Measurements from ENCODE around the gene MSI2. TPM values are rescaled to one million over a fixed set of nuclear protein-coding genes. Genes with fewer than 3 reads are reported as not detected.

MSI2 gene
- polyA plus RNA-seq, 1 experiment = 9.2 TPM

DNA sequence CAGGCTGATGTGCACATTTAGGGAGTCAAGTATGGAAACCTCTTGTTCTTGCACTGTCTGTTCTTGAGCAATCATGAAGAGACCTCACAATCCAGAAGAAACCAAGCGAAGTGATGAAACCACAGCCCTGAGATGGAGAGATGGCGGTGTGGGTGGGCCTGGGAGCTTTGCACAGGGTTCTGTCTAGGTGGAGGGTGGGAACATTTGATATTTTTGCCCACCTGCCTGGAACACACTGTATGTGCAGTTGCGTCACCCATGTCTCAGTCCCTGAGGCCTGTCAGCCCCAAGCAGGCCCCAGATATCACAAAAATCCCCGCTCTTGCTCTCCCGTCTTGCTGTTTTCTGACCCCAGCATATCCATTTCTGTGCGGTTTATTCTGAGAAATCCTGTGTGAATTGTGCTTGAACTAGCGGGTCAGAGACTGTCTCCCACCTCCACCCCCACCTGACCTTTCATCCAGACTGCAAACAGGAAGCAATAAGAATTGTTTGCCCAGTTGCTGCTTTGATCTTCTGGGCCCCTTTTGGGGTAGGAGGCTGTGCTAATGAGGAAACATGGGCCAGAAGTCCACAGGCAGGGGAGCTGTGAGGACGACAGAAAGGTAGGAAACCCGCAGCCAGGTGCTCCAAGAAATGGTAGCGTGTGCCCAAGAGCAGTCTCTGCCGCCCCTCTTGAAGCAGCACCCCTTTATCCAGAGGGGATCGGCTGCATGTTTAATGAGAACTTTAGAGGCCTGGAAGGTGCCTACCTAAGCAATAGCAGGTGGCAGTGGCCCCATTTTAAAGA is 304.9 kb downstream of the MSI2 start:
- no peaks in the 10 kb centered on the region for H3K36me3 ChIP-seq (ENCODE audit: control insufficient read depth, insufficient read depth, low read length)
- ChIA-PET POLR2A (no interaction called here), CTCF (interaction anchor here (0.7 kb wide), 1 partner anchor 45 kb away, joined by 3 read pairs; no protein-coding TSS in a partner anchor)
- TF ChIP-seq, protein P1, sequence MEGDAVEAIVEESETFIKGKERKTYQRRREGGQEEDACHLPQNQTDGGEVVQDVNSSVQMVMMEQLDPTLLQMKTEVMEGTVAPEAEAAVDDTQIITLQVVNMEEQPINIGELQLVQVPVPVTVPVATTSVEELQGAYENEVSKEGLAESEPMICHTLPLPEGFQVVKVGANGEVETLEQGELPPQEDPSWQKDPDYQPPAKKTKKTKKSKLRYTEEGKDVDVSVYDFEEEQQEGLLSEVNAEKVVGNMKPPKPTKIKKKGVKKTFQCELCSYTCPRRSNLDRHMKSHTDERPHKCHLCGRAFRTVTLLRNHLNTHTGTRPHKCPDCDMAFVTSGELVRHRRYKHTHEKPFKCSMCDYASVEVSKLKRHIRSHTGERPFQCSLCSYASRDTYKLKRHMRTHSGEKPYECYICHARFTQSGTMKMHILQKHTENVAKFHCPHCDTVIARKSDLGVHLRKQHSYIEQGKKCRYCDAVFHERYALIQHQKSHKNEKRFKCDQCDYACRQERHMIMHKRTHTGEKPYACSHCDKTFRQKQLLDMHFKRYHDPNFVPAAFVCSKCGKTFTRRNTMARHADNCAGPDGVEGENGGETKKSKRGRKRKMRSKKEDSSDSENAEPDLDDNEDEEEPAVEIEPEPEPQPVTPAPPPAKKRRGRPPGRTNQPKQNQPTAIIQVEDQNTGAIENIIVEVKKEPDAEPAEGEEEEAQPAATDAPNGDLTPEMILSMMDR (IDR thresholded peaks at IDR 0.05; ENCODE audit: insufficient read depth, low read depth, low read length) = no peak
- H3K4me3 ChIP-seq (ENCODE audit: low read depth, low read length) = no peak overlapping the region
- DNase-seq (ENCODE audit: low read depth) = no peak
- no peaks in the 10 kb centered on the region for H3K27me3 ChIP-seq (ENCODE audit: control insufficient read depth, insufficient read depth, low read length)

DNA sequence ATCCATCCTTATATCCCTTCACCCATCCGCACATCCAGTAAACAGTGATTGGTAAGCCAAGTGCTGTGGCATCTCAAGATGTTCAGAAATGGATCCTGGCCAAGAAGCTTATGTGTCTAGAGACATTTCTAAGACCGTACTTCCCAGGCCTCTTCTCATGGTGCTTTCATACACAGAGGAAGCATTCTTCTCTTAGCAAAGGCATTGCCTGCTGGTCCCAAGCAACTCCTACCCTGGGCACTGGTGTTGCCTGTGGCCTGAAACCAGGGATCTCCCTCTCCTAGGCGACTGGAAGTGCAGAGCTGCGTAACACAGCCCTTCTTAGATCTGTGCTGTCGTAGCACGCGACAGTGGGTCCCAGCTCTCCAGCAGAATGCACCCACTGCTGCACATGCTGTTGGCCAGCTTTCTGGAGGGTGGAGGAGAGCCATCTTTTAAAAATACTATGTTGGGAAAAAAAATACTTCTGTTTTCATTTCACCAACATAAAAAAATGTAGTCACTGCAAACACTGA is 305.9 kb downstream of the MSI2 start:
- Histone ChIP-seq H3K36me3 (ENCODE audit: control insufficient read depth, insufficient read depth, low read length) (no peaks in the 10 kb centered on the region), H3K27me3 (ENCODE audit: control insufficient read depth, insufficient read depth, low read length) (no peaks in the 10 kb centered on the region), H3K4me3 (ENCODE audit: low read depth, low read length) (no peak overlapping the region)
- TF ChIP-seq, protein P1 (IDR thresholded peaks at IDR 0.05; ENCODE audit: insufficient read depth, low read depth, low read length) = no peak
- DNase-seq (ENCODE audit: low read depth) = no peak
- ChIA-PET POLR2A (no interaction called here), CTCF (no interaction called here)

DNA sequence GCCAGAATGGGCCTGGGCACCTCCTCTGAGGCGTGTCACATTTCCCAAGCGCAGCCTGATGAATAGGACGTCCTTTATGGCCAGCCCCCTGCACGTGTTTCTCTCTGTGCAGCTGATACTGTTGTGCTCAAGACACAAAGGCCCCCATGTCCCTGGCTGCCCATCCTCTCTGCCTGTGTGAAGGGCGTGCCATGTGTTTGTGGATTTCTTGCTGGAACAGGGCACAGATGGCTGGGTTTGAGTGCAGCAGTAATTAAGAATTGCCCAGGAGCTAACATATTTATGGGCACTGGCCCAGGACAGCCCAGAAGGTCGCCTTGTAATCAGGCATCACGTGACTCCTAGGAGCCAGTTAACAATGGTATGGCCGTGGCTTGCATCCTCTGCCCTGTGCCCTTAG is 307.6 kb downstream of the MSI2 start:
- Histone ChIP-seq H3K4me3 (ENCODE audit: low read depth, low read length) (no peak overlapping the region), H3K27me3 (ENCODE audit: control insufficient read depth, insufficient read depth, low read length) (no peaks in the 10 kb centered on the region), H3K36me3 (ENCODE audit: control insufficient read depth, insufficient read depth, low read length) (no peaks in the 10 kb centered on the region)
- CTCF ChIA-PET = interaction anchor here (0.6 kb wide), 1 partner anchor 19 kb away, joined by 3 read pairs; no protein-coding TSS in a partner anchor
- TF ChIP-seq, protein P1 (IDR thresholded peaks at IDR 0.05; ENCODE audit: insufficient read depth, low read depth, low read length) = no peak
- DNase-seq (ENCODE audit: low read depth) = no peak
- POLR2A ChIA-PET = no interaction called here

DNA sequence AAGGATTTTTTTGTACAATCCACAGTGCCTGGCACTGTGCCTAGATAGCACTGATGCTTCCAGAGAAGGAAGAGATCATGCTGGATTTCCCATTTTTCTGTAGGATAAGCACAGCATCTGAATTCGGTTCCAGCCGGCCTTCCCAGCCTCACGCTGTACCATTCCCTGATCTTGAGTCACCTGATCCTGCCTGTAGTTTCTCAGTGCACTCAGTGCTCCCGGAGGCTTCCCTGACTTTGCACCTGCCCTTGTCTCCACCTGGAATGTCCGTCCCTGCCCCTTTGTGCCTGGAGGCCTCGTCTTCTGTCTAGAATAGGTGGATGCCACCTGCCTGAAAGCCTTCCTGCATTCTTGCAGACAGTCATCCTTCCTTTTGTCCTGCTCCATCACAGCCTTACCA is 308.9 kb downstream of the MSI2 start:
- POLR2A ChIA-PET = no interaction called here
- no peaks in the 10 kb centered on the region for H3K27me3 ChIP-seq (ENCODE audit: control insufficient read depth, insufficient read depth, low read length)

DNA sequence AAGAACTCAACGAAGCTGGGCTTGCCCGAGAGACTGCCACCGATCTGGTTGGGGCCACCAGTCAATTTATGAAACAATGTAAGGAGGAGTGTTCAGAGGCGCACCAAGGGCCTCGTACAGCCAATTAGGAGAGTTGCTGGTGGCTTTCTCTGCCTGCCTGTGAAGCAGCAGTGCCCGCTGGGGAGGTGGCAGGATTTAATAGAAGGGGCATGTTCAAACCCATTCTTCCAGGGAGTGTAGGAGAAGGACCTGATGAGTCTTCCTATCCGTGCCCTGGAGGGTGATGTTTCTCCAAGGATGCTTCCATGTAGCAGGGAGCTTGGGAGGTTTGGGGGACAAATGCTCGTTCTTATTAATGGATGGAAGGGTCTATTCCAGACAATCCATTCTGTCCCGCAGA is 310.4 kb downstream of the MSI2 start:
- no peaks in the 10 kb centered on the region for H3K27me3 ChIP-seq (ENCODE audit: control insufficient read depth, insufficient read depth, low read length)
- ChIA-PET CTCF (interaction anchor here (1.2 to 1.3 kb wide), 2 partner anchors 9 to 323 kb away, joined by 3 to 5 read pairs; no protein-coding TSS in a partner anchor), POLR2A (no interaction called here)
- TF ChIP-seq, protein P1 (IDR thresholded peaks at IDR 0.05; ENCODE audit: insufficient read depth, low read depth, low read length) = no peak
- no peak overlapping the region for H3K4me3 ChIP-seq (ENCODE audit: low read depth, low read length)
- H3K36me3 ChIP-seq (ENCODE audit: control insufficient read depth, insufficient read depth, low read length) = no peaks in the 10 kb centered on the region
- DNase-seq (ENCODE audit: low read depth) = no peak

More for the DNA sequence above, 308.9 kb downstream of the MSI2 start:
- DNase-seq (ENCODE audit: low read depth) = no peak
- TF ChIP-seq, protein P1 (IDR thresholded peaks at IDR 0.05; ENCODE audit: insufficient read depth, low read depth, low read length) = no peak
- CTCF ChIA-PET = no interaction called here
- no peaks in the 10 kb centered on the region for H3K36me3 ChIP-seq (ENCODE audit: control insufficient read depth, insufficient read depth, low read length)
- H3K4me3 ChIP-seq (ENCODE audit: low read depth, low read length) = no peak overlapping the region
